COR-L47 (cell line): ENCODE measurements around the gene RASGRP3.
"Not testable (repeated sequence)": the region's sequence is repeated elsewhere in the genome, so short reads cannot be mapped to it uniquely, and the experiment has no call there.

Experiments used
- DNase-seq: peaks from one replicate; lab custom pipeline; 2025; lab: John Stamatoyannopoulos, UW

Gene RASGRP3

GRCh38 chr2:33457556-33458247, 18.7 kb upstream of the RASGRP3 start:
- DNase-seq = no peak

DNA sequence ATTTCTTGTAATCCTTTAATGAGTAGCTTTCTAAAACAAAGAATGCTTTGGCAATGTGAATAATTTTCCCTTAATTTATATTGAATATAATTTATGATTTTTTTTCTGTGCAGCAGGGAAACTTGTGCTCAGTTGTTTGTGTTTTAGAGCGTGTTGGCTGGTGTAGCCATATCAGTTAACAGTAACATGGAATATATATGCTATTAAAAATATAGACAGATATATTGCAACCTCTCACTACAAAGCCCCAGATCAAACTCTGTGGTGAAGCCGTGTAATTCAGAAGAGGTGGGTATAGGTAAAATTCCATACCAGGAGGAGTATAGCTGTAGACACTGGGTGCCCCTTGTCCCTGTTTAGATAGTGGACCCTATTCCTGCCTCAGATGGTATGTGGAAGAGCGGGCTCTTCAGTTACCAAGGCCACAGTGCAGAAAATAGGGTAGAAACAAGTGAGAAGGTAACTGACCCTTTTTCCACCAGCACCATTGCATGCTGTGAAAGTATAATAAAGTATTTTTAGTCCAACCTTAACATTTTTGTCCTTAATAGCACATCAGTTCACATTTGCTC, 18.1 kb upstream of the RASGRP3 start:
- no peak for DNase-seq

DNA sequence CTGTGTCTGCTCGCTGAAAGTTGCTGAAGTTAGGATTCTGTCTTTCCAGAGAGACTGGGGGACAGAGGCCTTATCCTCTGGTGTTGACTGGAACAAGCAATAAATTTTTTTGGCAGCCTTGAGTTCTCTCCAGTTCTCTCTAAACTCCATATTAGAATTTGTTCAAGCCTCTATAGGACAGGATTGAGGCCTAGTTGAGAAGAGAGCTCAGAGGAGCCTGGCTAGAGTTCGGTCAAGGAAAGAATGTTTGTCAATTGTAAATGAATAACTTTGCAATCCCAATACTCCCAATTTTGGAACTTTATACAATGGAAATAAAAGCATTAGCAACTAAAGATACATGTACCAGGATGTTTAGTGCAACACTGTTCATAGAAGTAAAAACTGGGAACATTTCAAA, 16.7 kb upstream of the RASGRP3 start:
- no peak for DNase-seq

DNA sequence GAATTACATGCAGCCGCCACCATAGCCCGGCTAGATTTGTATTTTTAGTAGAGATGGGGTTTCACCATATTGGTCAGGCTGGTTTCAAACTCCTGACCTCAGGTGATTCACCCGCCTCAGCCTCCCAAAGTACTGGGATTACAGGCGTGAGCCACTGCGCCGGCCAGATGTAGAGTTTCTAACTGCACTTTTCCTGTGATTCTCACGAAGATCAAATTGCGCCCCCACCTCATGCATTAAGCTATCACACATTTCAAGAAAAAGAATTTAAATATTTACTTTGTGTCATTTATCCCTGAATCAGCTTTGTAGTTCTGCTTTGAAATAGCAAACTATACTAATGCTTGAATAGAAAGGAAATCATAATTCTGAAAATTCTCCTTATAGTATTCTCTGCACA, 13.9 kb upstream of the RASGRP3 start:
- not testable (repeated sequence) for DNase-seq

DNA sequence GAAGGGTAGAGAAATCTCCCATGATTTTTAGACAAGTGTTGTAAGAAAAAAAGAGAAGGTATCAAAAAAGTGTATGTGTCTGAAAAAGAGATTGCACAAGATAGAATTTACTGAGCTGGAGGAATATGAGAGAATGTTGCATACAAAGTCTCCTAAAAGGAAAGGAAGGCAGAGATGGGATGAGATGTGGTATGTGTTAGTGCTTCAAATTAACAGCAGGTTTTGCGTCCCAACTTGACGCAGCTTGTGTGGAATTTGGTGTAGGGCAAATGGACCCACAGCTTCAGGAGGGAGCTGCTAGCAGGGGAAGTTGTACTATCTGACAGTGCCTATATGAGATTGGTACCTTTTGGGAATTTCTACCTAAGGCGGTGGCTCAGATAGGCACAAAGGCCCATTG, 9.0 kb upstream of the RASGRP3 start:
- DNase-seq = no peak

- no peak for DNase-seq
These were observed 7.2 kb upstream of the RASGRP3 start for GRCh38 chr2:33469238-33469637.

DNA sequence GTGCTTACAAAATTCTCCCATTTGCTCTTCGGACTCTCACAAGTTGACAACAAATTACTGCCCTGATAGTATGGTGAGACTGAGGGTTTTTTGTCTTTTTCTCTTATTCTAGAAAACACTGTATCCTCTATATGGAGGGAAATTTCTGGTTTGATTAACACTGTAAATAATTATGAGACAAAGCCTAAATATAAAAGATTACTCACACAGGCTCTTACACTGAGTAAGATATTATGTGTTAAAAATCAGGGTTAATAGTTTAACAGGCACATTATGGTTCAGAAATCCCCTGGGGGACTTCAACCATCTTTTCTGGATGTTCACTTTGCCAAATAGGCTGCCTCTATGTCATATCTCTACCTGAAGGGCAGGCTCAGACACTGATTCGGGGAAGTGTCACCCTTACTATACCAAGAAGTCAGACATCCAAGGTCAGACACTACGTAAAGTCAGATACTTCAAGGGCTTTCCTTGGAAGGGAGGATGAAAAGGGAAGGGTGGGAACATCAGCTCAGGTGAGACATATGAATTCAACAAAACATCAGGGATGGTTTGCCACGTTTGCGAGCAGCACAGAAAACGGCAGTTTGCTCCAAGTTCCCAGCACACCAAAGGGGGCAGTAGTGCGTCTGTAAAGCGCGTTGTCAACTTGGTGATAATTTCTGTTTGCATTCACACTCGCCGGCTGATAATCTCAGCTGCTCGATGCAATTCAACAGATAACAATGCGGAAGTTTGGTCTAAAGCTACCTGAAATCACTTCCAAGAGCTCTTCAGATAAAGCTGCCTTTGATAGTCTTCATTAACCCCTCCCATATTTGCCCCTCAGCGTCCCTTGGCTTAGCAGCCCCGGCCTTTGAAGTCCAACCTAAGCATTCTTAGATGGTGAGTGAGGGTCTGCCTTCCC, 972 bp upstream of the RASGRP3 start:
- DNase-seq = peak; percentile 53

DNA sequence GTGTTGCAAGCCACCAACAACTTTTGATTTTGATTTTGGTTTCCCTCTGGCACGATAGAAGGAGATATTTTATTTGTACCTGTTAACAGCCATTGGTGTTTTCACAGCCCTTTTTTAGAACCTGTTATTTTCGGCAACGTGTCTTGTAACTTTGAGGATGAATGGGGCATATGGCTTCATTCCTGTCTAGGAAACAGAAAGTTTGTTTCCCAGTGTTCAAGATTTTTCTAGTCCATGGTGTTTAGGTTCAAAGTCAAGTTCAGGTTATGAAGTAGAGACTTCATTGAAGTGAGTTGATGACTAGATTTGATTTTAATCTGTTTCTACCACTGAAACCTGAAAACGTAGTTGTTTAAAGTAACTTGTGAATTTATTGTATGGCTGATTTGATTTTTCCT, 343 bp downstream of the RASGRP3 start:
- DNase-seq = no peak

DNA sequence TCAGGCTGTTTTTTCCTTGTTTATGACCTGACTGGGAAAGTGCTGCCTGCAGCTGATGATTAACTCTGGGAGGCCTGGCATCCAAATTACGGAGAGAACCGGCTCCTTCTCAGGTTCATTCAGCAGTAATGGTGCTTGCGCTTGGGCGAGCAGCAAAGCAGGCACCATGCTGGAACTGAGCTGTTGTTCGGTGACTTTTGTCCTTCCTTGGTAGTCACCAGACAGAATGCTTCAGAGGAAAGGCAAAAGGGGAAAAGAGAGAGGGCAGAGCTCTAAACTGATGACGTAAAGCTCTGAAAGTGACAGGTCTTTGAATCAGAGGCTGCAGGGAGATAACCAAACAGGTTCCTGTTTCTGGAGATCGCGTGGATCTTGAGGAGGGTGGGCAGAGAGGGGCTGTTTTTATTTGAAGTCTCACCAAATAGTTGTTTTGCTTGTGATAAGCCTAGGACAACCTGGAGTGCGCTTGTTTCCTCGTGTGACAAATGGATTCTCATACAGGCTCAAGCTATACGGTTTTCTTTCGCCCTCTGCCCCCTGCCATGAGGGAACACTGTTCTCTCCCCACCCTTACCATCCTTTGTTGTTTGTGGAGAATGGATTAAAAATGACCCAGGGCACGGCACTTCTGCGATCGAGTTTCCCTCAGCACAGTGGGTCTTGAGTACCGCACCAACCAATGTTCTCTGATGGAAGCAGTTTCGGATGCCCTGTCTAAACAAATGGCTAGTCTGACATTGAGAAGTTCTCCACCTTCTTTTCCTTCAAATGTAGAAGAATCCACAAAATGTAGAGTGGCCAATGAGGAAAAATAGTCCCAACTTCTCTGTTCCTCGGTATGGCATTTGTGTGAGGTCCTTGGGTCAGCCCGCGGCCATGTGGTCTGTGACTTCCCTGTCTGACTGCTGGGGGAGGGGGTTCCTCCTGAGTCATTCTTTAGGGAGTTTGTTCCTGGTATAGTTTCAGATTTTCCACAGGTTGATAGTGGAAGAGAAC, 1.3 kb downstream of the RASGRP3 start:
- DNase-seq = no peak

DNA sequence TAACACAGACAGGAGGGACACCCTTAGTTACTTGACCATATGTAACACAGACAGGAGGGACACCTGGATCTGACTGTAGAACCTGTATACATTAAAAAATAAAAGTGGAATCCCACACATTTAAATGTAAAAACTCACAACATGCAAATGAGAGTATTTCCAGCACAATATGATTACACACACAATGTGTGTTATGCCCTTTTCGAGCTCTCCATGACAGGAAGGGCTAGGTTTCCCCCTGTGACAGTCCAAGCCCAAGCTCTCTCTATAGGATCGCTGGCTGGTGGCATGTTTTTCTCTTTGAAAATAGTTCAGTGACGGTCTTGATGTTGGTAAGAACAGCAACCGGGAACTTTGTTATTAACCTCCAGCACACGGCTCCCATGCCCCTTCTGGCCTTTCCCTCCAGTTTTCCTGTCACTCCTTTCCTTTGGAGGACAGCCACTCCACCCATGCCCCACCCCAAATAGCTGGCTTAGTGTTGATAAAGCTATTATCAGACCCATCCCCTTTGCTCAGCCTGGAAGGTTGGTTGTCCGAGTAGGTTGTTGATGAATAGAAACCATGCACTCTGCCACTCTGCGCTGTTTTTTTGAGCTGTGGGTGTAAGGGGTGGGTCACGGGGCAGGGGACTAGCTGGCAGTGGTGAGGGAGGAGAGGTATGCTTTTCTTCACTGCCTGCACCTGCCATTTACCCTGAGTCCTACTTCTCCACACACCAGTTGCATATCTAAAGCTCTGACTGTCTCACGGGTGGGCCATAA, 2.7 kb downstream of the RASGRP3 start:
- DNase-seq = no peak

DNA sequence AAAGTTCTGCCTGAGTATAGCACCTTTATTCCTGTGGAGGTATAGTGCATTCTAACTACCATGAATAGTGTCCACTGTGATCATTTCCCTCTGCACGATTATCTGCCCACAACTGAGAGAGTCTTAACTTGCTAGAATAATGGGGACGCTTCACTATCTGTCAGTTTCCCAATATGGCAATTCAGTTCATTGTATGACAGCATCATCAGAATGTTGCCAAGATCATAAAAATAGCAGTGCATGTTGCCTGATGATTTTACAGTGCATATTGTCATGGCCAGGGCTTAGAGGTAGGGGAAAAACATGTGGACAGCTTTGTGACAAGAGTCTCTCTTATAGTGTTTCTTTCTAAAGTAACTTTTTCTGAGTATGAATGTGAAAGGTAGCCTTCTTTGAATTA, 6.1 kb downstream of the RASGRP3 start:
- no peak for DNase-seq

- no peak for DNase-seq
These were observed 7.7 kb downstream of the RASGRP3 start for GRCh38 chr2:33484042-33484621.

GRCh38 chr2:33485051-33485450, 8.6 kb downstream of the RASGRP3 start:
- DNase-seq = no peak

DNA sequence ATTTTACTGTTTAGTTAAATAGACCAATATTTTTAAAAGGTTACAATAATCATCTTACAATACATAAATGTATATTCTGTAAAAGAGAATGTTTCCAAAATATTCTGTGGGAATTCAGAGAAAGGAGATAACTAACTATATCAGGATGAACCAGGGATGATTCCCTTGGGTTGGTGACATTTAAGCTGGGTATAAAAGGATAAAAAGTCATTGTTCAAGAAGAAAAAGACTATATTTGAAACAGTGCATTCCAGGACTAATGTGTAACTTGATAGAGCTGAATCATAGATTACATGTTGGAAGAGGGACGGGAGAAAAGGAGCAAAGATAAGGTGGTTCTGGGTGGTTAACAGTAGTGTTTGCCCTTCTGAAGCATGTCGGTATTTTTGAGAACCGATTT, 10.1 kb downstream of the RASGRP3 start:
- DNase-seq = no peak

- DNase-seq = no peak
These were observed 11.8 kb downstream of the RASGRP3 start for GRCh38 chr2:33488178-33488690.

DNA sequence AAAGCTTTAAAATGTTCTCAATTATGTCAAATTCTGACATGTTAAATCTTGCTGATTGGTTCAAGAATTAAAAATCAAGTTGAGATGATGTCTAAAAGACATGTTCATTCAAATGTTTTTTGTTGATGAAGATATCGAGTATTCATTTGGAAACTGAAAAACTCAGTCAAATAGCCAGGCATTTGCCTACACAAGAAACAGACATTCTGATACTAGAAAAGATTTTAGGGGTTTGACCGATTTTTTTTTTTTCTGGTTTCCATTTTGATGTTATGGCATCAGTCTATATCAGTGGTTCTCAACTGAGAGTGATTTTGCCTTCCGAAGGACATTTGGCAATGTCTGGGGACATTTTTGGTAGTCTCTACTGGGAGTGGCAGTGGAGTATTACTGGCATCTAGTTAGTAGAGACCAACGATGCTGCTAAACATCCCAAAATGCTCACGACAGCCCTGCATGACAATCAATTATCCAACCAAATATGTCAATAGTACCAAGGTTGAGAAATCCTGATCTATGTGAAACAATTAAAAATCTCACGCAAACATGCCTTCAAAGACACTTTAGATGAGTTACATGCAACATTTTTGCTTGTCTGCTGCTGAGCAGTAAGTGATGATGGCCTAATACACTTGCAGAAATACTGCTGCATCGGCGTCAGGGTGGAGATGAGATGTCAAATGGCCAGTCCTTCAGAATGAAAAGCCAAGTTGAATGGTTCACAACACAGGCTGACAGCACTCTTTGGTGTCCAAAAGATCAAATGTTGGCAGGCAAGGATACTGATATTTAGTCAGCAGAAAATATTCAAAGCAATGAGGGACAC, 12.5 kb downstream of the RASGRP3 start:
- no peak for DNase-seq

GRCh38 chr2:33489835-33490431, 13.5 kb downstream of the RASGRP3 start:
- DNase-seq = no peak

DNA sequence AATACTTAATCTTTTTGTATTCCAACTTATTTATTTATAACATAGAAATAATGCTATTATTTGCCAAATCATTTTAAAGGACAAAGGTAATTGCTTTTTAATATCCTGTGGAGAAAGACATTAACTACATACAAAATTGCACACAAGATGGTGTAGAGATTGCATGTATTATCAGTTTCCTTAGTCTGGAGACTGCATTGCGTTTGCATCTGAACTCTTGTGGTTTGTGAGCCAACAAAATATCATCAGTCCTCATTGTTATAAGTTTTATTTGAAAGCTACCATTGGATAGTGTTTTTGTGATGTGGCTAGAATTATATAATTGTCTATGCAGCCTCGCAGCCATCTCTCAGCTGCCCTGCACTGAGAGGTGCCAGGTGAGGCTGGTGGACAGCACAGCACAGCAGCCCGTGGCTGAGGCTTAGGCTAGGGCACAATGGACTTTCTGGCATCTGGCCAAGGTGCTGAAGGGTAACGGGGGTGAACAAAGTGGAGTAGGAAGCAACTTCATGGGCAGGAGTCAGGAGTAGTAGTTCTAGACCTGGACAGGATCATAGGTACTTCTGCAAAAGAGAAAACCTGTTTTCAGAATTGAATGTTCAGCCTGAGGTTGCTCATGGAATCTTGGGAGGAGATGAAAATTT, 15.1 kb downstream of the RASGRP3 start:
- DNase-seq = no peak
